H9 (cell line): ENCODE results near the gene AFF1. TPM values are rescaled to one million over a fixed set of nuclear protein-coding genes. Genes with fewer than 3 reads are reported as not detected.

Source experiments
- DNase-seq: peaks from one replicate; pipeline ENCODE4 v3.0.0-alpha.2; 2017
- H2AFZ ChIP-seq: one replicate; pipeline ENCODE4 v1.6.1; 2013; ENCODE audit warnings: mild to moderate bottlenecking, low read length, control low read depth, moderate library complexity
- H2AK5ac ChIP-seq: 2 replicates; pipeline ENCODE4 v1.6.1; 2013; ENCODE audit warnings: low read length, control low read depth, mixed read lengths; ENCODE audit not compliant: insufficient read length
- H2BK120ac ChIP-seq: one replicate; pipeline ENCODE4 v1.6.1; 2013; ENCODE audit warnings: low read depth, mild to moderate bottlenecking, low read length, control low read depth, inconsistent platforms; ENCODE audit not compliant: poor library complexity, severe bottlenecking
- H2BK12ac ChIP-seq: 2 replicates; pipeline ENCODE4 v1.6.1; 2013; ENCODE audit warnings: low read length, control low read depth, mixed read lengths, low read depth; ENCODE audit not compliant: insufficient read length
- H2BK15ac ChIP-seq: 2 replicates; pipeline ENCODE4 v1.6.1; 2013; ENCODE audit warnings: low read depth, low read length, control low read depth
- H2BK20ac ChIP-seq: one replicate; pipeline ENCODE4 v1.6.1; 2013; ENCODE audit warnings: low read depth, mild to moderate bottlenecking, low read length, control low read depth, inconsistent platforms; ENCODE audit not compliant: poor library complexity, severe bottlenecking
- H2BK5ac ChIP-seq: 2 replicates; pipeline ENCODE4 v1.6.1; 2013; ENCODE audit warnings: low read length, control low read depth, mixed read lengths; ENCODE audit not compliant: insufficient read length
- H3K14ac ChIP-seq: 2 replicates; pipeline ENCODE4 v1.6.1; 2013; ENCODE audit warnings: low read length, control low read depth; ENCODE audit not compliant: insufficient read depth
- H3K18ac ChIP-seq: 2 replicates; pipeline ENCODE4 v1.6.1; 2013; ENCODE audit warnings: low read depth, mild to moderate bottlenecking, mixed read lengths, low read length, control low read depth; ENCODE audit not compliant: insufficient read length
- H3K23ac ChIP-seq: 2 replicates; pipeline ENCODE4 v1.6.1; 2013; ENCODE audit warnings: low read length, control low read depth, mixed read lengths, low read depth; ENCODE audit not compliant: insufficient read length
- H3K23me2 ChIP-seq: 2 replicates; pipeline ENCODE4 v1.6.1; 2013; ENCODE audit warnings: low read depth, mild to moderate bottlenecking, mixed read lengths, low read length, control low read depth; ENCODE audit not compliant: insufficient read length, poor library complexity, severe bottlenecking
- H3K27ac ChIP-seq: 2 replicates; pipeline ENCODE4 v1.5.1; 2013; ENCODE audit warnings: low read length, control low read depth, mixed read lengths, low read depth; ENCODE audit not compliant: insufficient read length
- H3K27me3 ChIP-seq: 2 replicates; pipeline ENCODE4 v1.6.1; 2013; ENCODE audit warnings: low read length, control low read depth, inconsistent platforms; ENCODE audit not compliant: insufficient read depth
- H3K4ac ChIP-seq: 2 replicates; pipeline ENCODE4 v1.6.1; 2013; ENCODE audit warnings: low read depth, mild to moderate bottlenecking, control low read depth, inconsistent platforms, low read length, moderate library complexity
- H3K4me1 ChIP-seq: 2 replicates; pipeline ENCODE4 v1.6.1; 2013; ENCODE audit warnings: low read length, control low read depth, inconsistent platforms; ENCODE audit not compliant: insufficient read depth
- H3K4me2 ChIP-seq: 2 replicates; pipeline ENCODE4 v1.6.1; 2013; ENCODE audit warnings: low read length, control low read depth, mixed read lengths; ENCODE audit not compliant: insufficient read length, insufficient read depth
- H3K56ac ChIP-seq: 2 replicates; pipeline ENCODE4 v1.6.1; 2013; ENCODE audit warnings: low read depth, mild to moderate bottlenecking, mixed read lengths, low read length, control low read depth; ENCODE audit not compliant: insufficient read length
- H3K79me1 ChIP-seq: 2 replicates; pipeline ENCODE4 v1.6.1; 2013; ENCODE audit warnings: low read depth, mild to moderate bottlenecking, moderate library complexity, low read length, control low read depth, inconsistent platforms; ENCODE audit not compliant: insufficient read depth, poor library complexity, severe bottlenecking
- H3K79me2 ChIP-seq: 2 replicates; pipeline ENCODE4 v1.6.1; 2013; ENCODE audit warnings: low read length, control low read depth, inconsistent platforms; ENCODE audit not compliant: insufficient read depth
- H3K9ac ChIP-seq: 2 replicates; pipeline ENCODE4 v1.6.1; 2013; ENCODE audit warnings: low read length, control low read depth, mixed read lengths; ENCODE audit not compliant: insufficient read length; ENCODE audit errors: extremely low read depth
- H3K9me3 ChIP-seq: one replicate; pipeline ENCODE4 v1.6.1; 2013; ENCODE audit warnings: low read depth, low read length, inconsistent platforms; ENCODE audit not compliant: control insufficient read depth
- H3T11ph ChIP-seq: one replicate; pipeline ENCODE4 v1.6.1; 2013; ENCODE audit warnings: mild to moderate bottlenecking, low read length, control low read depth, inconsistent platforms
- H4K20me1 ChIP-seq: one replicate; pipeline ENCODE4 v1.6.1; 2013; ENCODE audit not compliant: control insufficient read depth, insufficient read length, insufficient read depth
- H4K5ac ChIP-seq: 2 replicates; pipeline ENCODE4 v1.6.1; 2013; ENCODE audit warnings: low read depth, mild to moderate bottlenecking, mixed read lengths, low read length, control low read depth; ENCODE audit not compliant: insufficient read length
- H4K8ac ChIP-seq: replicated peaks from 2 replicates; pipeline ENCODE4 v1.6.1; 2013; ENCODE audit warnings: low read length, control low read depth, mixed read lengths, low read depth; ENCODE audit not compliant: insufficient read length
- H4K91ac ChIP-seq: 2 replicates; pipeline ENCODE4 v1.6.1; 2013; ENCODE audit warnings: low read depth, mild to moderate bottlenecking, moderate library complexity, mixed read lengths, low read length, control low read depth; ENCODE audit not compliant: insufficient read length
- H3K27ac Mint-ChIP-seq, 3 experiments: 2 replicates in 2 of 3; 3 replicates in 1 of 3; pipeline ENCODE4 v1.8.0; 2020 to 2021; ENCODE audit warnings: mixed read lengths in 3 of 3, mild to moderate bottlenecking in 1 of 3, moderate library complexity in 1 of 3
- H3K27me3 Mint-ChIP-seq: 2 replicates; pipeline ENCODE4 v1.8.0; 2021; ENCODE audit warnings: low read depth, mild to moderate bottlenecking, moderate library complexity, mixed read lengths
- H3K36me3 Mint-ChIP-seq, 3 experiments: 2 replicates in 2 of 3; 3 replicates in 1 of 3; pipeline ENCODE4 v1.8.0; 2020 to 2021; ENCODE audit warnings: low read depth in 3 of 3, mixed read lengths in 3 of 3; ENCODE audit not compliant: insufficient read depth in 1 of 3
- H3K4me1 Mint-ChIP-seq, 2 experiments: 2 replicates each; pipeline ENCODE4 v1.8.0; 2020; ENCODE audit warnings: mixed read lengths in 2 of 2
- H3K4me3 Mint-ChIP-seq, 2 experiments: 2 replicates in 1 of 2; 3 replicates in 1 of 2; pipeline ENCODE4 v1.8.0; 2020 to 2021; ENCODE audit warnings: mild to moderate bottlenecking in 2 of 2, mixed read lengths in 2 of 2, moderate library complexity in 1 of 2
- H3K9me3 Mint-ChIP-seq, 2 experiments: 2 replicates in 1 of 2; 3 replicates in 1 of 2; pipeline ENCODE4 v1.8.0; 2020; ENCODE audit warnings: mild to moderate bottlenecking in 2 of 2, mixed read lengths in 2 of 2, moderate library complexity in 1 of 2
- CTCF ChIP-seq: fragments of 200-600 bp; sonication (generic); conservative IDR thresholded peaks from 3 replicates; pipeline ENCODE4 v1.8.0; 2021; ENCODE audit warnings: antibody characterized with exemption, mild to moderate bottlenecking
- WGBS: extraction: QIAGEN DNeasy Blood & Tissue Kit; methylation state at CpG from one replicate; pipeline ENCODE4 v1.1.7; 2013; ENCODE audit warnings: missing lambda C conversion rate, low lambda C conversion rate, mixed read lengths; ENCODE audit not compliant: insufficient read length; ENCODE audit errors: extremely low coverage; 5-methylcytosine and 5-hydroxymethylcytosine counted together
- total RNA-seq: library from RNA; stranded (reverse); gene quantifications from 2 replicates; pipeline ENCODE4 v1.2.1, GENCODE V29; 2021

The AFF1 gene
- total RNA-seq, 1 experiment from 2014 or later: 74.5 TPM

GRCh38 chr4:86926435-86927086, 8.2 kb upstream of the AFF1 start:
- no peak overlapping the region for H3K4ac ChIP-seq
- no peak overlapping the region for H2AK5ac ChIP-seq
- H3K27ac Mint-ChIP-seq: no peak overlapping the region
- no peak overlapping the region for H2BK15ac ChIP-seq
- WGBS: no CpG with 5 or more reads among the region's 6 CpGs
- no peaks in the 10 kb centered on the region for H3K79me2 ChIP-seq
- H3K23me2 ChIP-seq: no peaks in the 10 kb centered on the region
- H3K27me3 Mint-ChIP-seq: no peaks in the 10 kb centered on the region
- no peak overlapping the region for H2BK5ac ChIP-seq
- H4K8ac ChIP-seq: no peak overlapping the region
- H2BK120ac ChIP-seq: no peak overlapping the region
- H2BK12ac ChIP-seq: no peak overlapping the region
- no peak overlapping the region for H3K4me3 Mint-ChIP-seq
- H3K9me3 Mint-ChIP-seq: no peaks in the 10 kb centered on the region
- H3K27ac ChIP-seq: no peak overlapping the region
- H3K56ac ChIP-seq: no peak overlapping the region
- H3K4me1 Mint-ChIP-seq: peaks cover 0 to 3% of the 10 kb centered on the region in 2 experiments; a peak in 1 of 4 replicates
- no peak overlapping the region for H3K9ac ChIP-seq
- no peaks in the 10 kb centered on the region for H3K9me3 ChIP-seq
- no peaks in the 10 kb centered on the region for H4K20me1 ChIP-seq
- H3K4me1 ChIP-seq: no peaks in the 10 kb centered on the region
- peak; percentile 14 for DNase-seq
- no peak overlapping the region for H4K5ac ChIP-seq
- H3T11ph ChIP-seq: no peak overlapping the region
- no peak overlapping the region for H3K18ac ChIP-seq
- no peak overlapping the region for H2AFZ ChIP-seq
- H4K91ac ChIP-seq: no peak overlapping the region
- no peak for TF ChIP-seq CTCF
- no peak overlapping the region for H3K4me2 ChIP-seq
- H3K27me3 ChIP-seq: no peaks in the 10 kb centered on the region
- H3K79me1 ChIP-seq: no peaks in the 10 kb centered on the region
- H3K36me3 Mint-ChIP-seq: peaks cover 0 to 2% (median 0%) of the 10 kb centered on the region in 3 experiments; a peak in 3 of 7 replicates
- H3K14ac ChIP-seq: no peak overlapping the region
- no peak overlapping the region for H3K23ac ChIP-seq
- no peak overlapping the region for H2BK20ac ChIP-seq
